Measurements from ENCODE around the gene SLC40A1.

SLC40A1 gene

DNA sequence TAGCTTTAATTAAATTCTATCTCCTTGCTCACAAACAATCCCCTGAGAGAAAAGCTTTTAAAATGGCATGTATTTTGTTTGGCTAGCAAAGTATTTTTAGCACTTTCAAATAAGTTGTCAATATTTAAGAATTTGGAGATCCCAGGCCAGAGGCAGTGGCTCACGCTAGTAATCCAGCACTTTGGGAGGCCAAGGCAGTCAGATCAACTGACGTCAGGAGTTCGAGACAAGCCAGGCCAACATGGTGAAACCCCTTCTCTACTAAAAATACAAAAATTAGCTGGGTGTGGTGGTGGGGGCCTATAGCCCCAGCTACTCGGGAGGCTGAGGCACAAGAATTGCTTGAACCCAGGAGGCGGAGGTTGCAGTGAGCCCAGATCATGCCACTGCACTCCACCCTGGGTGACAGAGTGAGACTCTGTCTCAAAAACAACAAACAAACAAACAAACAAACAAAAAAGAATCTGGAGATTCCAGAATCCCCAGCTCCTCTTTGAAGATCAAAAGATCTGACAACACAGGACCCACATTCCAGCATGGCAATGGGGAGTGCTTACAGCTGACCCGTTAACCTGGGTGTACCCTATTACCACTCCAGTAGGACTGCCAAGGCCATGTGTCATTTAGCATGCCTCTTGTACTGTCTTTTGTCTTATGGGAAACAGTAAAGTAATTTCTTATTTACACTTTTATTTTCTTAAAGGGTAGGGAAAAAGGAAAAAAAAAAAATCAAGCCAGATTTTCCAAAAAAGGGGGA, 21.9 kb downstream of the SLC40A1 start:
- TF ChIP-seq, protein P1, sequence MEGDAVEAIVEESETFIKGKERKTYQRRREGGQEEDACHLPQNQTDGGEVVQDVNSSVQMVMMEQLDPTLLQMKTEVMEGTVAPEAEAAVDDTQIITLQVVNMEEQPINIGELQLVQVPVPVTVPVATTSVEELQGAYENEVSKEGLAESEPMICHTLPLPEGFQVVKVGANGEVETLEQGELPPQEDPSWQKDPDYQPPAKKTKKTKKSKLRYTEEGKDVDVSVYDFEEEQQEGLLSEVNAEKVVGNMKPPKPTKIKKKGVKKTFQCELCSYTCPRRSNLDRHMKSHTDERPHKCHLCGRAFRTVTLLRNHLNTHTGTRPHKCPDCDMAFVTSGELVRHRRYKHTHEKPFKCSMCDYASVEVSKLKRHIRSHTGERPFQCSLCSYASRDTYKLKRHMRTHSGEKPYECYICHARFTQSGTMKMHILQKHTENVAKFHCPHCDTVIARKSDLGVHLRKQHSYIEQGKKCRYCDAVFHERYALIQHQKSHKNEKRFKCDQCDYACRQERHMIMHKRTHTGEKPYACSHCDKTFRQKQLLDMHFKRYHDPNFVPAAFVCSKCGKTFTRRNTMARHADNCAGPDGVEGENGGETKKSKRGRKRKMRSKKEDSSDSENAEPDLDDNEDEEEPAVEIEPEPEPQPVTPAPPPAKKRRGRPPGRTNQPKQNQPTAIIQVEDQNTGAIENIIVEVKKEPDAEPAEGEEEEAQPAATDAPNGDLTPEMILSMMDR (conservative IDR thresholded peaks at IDR 0.05; ENCODE audit: low read depth, low read length): no peak
- H3K4me3 ChIP-seq (ENCODE audit: low read length): no peak overlapping the region
- no peak for DNase-seq (ENCODE audit: low read depth)

DNA sequence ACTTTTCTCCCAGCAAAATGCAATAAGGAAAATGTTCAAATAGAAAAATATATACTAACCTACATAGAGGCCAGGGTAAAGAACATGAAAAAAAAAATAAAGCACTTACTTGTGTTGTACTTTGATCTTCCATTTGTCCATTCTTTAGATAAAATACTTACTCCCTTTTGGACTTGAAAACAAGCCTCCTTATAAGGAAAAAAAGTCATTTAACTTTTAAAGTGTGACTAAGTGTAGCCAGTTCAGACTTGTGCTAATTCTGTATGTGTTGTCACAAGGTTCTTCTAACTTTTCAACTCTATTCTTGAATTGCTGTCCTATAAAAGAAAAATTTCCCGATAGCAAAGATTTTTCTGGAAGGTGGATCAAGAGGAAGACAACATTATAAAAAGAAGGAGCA, 23.2 kb downstream of the SLC40A1 start:
- TF ChIP-seq, protein P1 (conservative IDR thresholded peaks at IDR 0.05; ENCODE audit: low read depth, low read length): no peak
- no peak for DNase-seq (ENCODE audit: low read depth)
- H3K4me3 ChIP-seq (ENCODE audit: low read length): no peak overlapping the region

DNA sequence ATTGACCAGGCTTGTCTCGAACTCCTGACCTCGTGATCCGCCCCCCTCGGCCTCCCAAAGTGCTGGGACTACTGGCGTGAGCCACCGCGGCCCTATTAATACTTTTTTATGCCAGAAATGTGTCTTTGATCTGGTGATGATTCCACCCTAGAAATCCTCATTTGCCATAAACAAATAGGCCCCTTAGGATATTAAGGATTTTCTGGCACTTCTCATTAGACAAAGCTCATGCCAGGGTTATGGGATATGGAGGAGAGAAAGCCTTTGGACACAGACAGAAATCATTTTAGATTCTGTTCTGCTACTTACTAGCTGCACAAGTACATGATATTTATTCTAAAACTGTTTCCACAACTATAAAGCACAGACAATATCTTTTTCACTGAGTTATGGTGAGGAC, 24.1 kb downstream of the SLC40A1 start:
- no peak overlapping the region for H3K4me3 ChIP-seq (ENCODE audit: low read length)
- no peak for DNase-seq (ENCODE audit: low read depth)
- TF ChIP-seq, protein P1 (conservative IDR thresholded peaks at IDR 0.05; ENCODE audit: low read depth, low read length): no peak

DNA sequence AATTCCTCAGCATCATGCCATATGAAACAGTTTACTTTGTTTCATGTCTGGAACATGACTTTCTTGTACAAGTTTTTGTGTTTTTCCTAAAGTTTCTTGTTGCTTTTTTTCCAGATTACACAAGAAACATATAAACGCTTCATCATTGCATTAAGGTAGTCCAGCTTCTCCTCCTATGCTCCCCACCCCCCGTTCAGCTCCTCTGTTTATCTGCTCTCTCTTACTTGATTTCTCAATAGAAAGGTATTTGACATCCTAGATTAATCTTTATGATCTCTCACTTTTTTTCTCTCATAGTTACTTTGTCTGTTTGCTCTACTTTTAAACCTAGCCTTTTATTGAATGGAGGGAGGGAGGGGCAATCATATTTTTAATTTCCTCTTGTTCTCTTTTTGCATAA, 25.4 kb downstream of the SLC40A1 start:
- H3K4me3 ChIP-seq (ENCODE audit: low read length): no peak overlapping the region
- no peak for DNase-seq (ENCODE audit: low read depth)
- TF ChIP-seq, protein P1 (conservative IDR thresholded peaks at IDR 0.05; ENCODE audit: low read depth, low read length): no peak

DNA sequence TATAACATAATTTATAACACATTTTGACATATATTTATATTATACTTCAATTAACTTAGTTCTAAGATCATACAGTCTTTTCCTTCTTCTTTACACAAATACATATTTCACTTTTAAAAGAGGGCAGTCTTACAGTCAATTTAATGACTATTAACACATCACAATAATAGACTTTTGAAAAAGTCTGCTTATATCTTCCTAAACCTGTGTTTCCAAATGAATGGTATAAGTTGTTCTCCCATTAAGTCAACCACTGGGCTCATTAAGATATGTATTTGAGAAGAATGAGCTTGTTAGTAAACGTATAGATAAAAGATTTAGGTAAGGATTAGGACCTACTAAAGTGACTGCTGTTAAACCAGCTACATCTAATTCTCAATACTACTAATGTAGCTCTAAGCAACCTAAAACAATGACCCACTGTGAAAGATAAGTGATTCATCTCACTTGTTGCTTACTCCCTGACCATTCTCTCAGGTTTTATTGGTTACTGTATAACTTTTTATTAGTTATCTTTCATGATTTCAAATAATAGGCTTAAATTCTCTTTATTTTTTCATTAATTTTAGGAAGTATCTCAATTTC, 27.0 kb downstream of the SLC40A1 start:
- DNase-seq (ENCODE audit: low read depth): no peak
- TF ChIP-seq, protein P1 (conservative IDR thresholded peaks at IDR 0.05; ENCODE audit: low read depth, low read length): no peak
- H3K4me3 ChIP-seq (ENCODE audit: low read length): no peak overlapping the region

DNA sequence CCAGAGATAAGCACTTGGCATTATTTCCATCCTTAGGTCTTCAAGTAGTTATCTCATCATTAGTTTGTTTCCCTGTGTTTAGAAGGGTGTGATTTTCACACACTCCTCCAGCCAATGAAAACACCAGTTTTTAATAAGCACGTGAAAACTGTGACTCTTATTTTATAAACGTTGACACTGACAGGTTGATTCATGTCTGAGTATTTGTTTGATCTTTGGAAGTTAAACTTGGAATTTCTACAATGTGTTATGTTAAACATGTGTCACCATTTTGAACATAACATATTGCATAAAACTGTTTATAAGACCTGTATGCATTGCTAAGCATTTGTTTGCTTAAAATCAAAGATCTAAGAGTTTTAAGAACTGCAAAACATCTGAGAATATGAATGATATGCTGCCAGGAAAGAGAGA, 27.6 kb downstream of the SLC40A1 start:
- DNase-seq (ENCODE audit: low read depth): no peak

More for the DNA sequence above, 27.6 kb downstream of the SLC40A1 start:
- TF ChIP-seq, protein P1 (conservative IDR thresholded peaks at IDR 0.05; ENCODE audit: low read depth, low read length): no peak
- no peak overlapping the region for H3K4me3 ChIP-seq (ENCODE audit: low read length)

All from retinal pigment epithelial cell (primary cell).